ENCODE measurements around the gene TRPM8.

The TRPM8 gene

DNA sequence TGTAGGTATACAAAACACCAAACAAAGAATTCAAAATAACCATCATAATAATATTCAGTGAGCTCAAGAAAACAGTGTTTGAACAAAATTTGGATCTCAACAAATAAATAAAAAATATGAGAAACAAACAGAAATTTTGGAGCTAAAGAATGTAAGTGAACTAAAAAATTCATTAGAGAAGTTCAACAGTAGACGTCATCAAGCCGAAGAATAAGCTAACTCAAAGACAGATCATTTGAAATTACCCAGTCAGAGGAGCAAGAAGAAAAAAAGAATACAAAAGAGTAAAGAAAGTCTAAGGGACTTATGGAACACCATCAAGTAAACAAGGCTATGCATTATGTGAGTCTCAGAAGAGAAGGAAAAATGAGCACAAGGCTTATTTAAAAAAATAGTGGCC lies 116.7 kb downstream of the TRPM8 start:
- Histone ChIP-seq H3K9me3 (ENCODE audit: control insufficient read depth, low read length) (no peaks in the 10 kb centered on the region), H3K36me3 (ENCODE audit: control insufficient read depth, insufficient read depth, low read length) (no peaks in the 10 kb centered on the region), H3K9ac (ENCODE audit: low read length) (no peak overlapping the region), H3K27me3 (ENCODE audit: control insufficient read depth, insufficient read depth, low read length) (no peaks in the 10 kb centered on the region), H3K4me1 (ENCODE audit: control insufficient read depth, insufficient read depth, low read length) (no peaks in the 10 kb centered on the region), H3K4me3 (ENCODE audit: low read length) (no peak overlapping the region)

- Histone ChIP-seq H3K4me3 (ENCODE audit: low read length) (no peak overlapping the region), H3K27me3 (ENCODE audit: control insufficient read depth, insufficient read depth, low read length) (no peaks in the 10 kb centered on the region), H3K4me1 (ENCODE audit: control insufficient read depth, insufficient read depth, low read length) (no peaks in the 10 kb centered on the region), H3K36me3 (ENCODE audit: control insufficient read depth, insufficient read depth, low read length) (no peaks in the 10 kb centered on the region), H3K9me3 (ENCODE audit: control insufficient read depth, low read length) (no peaks in the 10 kb centered on the region), H3K9ac (ENCODE audit: low read length) (no peak overlapping the region)
Measured at GRCh38 chr2:234038076-234038802, 121.1 kb downstream of the TRPM8 start.

GRCh38 chr2:234044157-234044556 lies 127.0 kb downstream of the TRPM8 start:
- Histone ChIP-seq H3K9ac (ENCODE audit: low read length) (no peak overlapping the region), H3K27me3 (ENCODE audit: control insufficient read depth, insufficient read depth, low read length) (no peaks in the 10 kb centered on the region), H3K4me3 (ENCODE audit: low read length) (no peak overlapping the region), H3K9me3 (ENCODE audit: control insufficient read depth, low read length) (no peaks in the 10 kb centered on the region), H3K36me3 (ENCODE audit: control insufficient read depth, insufficient read depth, low read length) (no peaks in the 10 kb centered on the region), H3K4me1 (ENCODE audit: control insufficient read depth, insufficient read depth, low read length) (no peaks in the 10 kb centered on the region)

DNA sequence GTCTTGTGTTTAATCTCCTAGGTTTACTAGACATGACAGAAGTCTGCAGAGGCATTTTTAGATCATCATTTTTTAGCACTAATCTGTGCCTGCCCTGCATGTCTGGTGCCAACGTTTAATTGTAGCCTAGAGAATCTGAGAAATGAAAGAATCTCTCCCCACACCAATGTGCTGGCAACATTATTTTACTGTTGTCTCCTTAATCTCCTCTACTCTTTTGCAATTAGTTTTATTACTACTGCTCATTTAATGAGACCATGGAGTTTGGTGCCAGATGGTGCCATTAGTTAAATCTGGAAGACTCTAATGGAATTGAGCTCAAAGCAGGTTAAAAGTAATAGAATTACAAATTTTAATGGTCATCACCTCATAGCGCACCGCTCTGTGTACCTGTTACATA lies 129.3 kb downstream of the TRPM8 start:
- H3K4me3 ChIP-seq (ENCODE audit: low read length) = no peak overlapping the region
- no peak overlapping the region for H3K9ac ChIP-seq (ENCODE audit: low read length)
- H3K27me3 ChIP-seq (ENCODE audit: control insufficient read depth, insufficient read depth, low read length) = no peaks in the 10 kb centered on the region
- no peaks in the 10 kb centered on the region for H3K9me3 ChIP-seq (ENCODE audit: control insufficient read depth, low read length)
- no peaks in the 10 kb centered on the region for H3K4me1 ChIP-seq (ENCODE audit: control insufficient read depth, insufficient read depth, low read length)
- no peaks in the 10 kb centered on the region for H3K36me3 ChIP-seq (ENCODE audit: control insufficient read depth, insufficient read depth, low read length)

- Histone ChIP-seq H3K36me3 (ENCODE audit: control insufficient read depth, insufficient read depth, low read length) (no peaks in the 10 kb centered on the region), H3K4me1 (ENCODE audit: control insufficient read depth, insufficient read depth, low read length) (no peaks in the 10 kb centered on the region), H3K27me3 (ENCODE audit: control insufficient read depth, insufficient read depth, low read length) (no peaks in the 10 kb centered on the region), H3K9me3 (ENCODE audit: control insufficient read depth, low read length) (no peaks in the 10 kb centered on the region), H3K4me3 (ENCODE audit: low read length) (no peak overlapping the region), H3K9ac (ENCODE audit: low read length) (no peak overlapping the region)
Measured at GRCh38 chr2:234047361-234047760, 130.2 kb downstream of the TRPM8 start.

- Histone ChIP-seq H3K9ac (ENCODE audit: low read length) (no peak overlapping the region), H3K9me3 (ENCODE audit: control insufficient read depth, low read length) (no peaks in the 10 kb centered on the region), H3K4me3 (ENCODE audit: low read length) (no peak overlapping the region), H3K27me3 (ENCODE audit: control insufficient read depth, insufficient read depth, low read length) (no peaks in the 10 kb centered on the region), H3K36me3 (ENCODE audit: control insufficient read depth, insufficient read depth, low read length) (no peaks in the 10 kb centered on the region), H3K4me1 (ENCODE audit: control insufficient read depth, insufficient read depth, low read length) (no peaks in the 10 kb centered on the region)
Measured at GRCh38 chr2:234048049-234048448, 130.9 kb downstream of the TRPM8 start.

DNA sequence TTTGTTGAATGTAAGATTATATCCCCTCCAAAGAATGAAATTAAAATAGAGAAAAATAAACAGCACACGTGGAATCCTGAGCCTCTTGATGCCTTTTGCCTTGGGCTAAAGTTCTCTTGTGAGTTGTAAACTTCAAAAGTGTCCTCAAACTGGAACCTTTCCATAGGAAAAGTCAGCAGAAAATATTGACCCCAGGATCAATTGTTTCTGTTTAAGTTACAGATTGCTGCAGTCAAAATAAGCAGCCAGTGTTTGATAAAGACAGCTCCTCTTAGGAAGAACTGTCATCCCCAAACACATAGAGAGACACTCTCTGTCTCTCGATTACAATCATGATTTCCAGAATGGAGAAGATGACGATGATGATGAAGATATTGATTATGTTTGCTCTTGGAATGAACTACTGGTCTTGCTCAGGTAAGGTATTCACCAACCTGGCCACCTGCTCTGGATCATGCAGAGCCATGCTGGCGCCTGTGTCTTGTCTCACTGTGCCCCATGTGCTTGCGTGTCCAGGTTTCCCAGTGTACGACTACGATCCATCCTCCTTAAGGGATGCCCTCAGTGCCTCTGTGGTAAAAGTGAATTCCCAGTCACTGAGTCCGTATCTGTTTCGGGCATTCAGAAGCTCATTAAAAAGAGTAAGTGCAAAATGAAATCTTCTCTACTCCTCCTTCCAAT lies 133.4 kb downstream of the TRPM8 start, which contains the start of gene SPP2:
Gene SPP2, plus strand, starts transcription at position 248 of the 681 bp plus-strand sequence. Its CDS starts 85 bp downstream, at position 333.
- H3K4me3 ChIP-seq (ENCODE audit: low read length) = no peak within 1 kb of the TSS

DNA sequence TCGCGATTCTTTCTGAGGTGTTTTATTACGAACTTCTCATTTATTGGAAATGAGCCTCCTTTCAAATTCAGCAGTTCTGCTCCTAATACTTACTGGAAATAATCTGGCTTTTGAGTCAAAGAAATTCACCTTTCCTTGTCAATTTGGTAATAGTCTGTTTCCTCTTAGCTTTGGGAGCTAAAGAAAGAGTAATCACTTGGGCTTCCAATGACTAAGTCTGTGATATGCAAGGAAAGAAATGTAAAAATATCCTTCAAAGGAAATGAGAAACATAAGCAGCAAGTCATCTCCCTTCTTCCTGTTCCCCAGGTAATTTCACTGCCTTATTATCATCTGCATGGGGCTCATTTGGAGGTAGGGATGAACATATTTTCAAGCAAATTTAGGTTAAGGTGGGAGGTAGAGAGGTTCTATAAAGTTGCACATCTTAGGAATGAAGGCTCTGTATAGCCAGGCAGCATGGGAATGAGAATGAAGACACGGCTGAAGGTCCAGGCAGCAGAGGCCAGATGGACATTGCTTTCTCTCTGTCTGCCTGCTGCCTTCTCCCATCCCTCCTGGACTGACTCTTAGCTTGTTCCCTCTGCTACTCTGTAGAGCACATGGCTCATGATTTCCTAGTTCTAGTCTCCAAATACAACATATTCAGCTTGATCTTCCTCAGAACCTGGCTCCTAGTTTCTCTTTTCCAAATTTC lies 134.3 kb downstream of the TRPM8 start:
- Histone ChIP-seq H3K4me3 (ENCODE audit: low read length) (no peak overlapping the region), H3K27me3 (ENCODE audit: control insufficient read depth, insufficient read depth, low read length) (no peaks in the 10 kb centered on the region), H3K9ac (ENCODE audit: low read length) (no peak overlapping the region), H3K9me3 (ENCODE audit: control insufficient read depth, low read length) (no peaks in the 10 kb centered on the region), H3K36me3 (ENCODE audit: control insufficient read depth, insufficient read depth, low read length) (no peaks in the 10 kb centered on the region), H3K4me1 (ENCODE audit: control insufficient read depth, insufficient read depth, low read length) (no peaks in the 10 kb centered on the region)

More for the DNA sequence above, 133.4 kb downstream of the TRPM8 start, which contains the start of gene SPP2:
- H3K36me3 ChIP-seq (ENCODE audit: control insufficient read depth, insufficient read depth, low read length) = no peaks in the 10 kb centered on the region
- H3K27me3 ChIP-seq (ENCODE audit: control insufficient read depth, insufficient read depth, low read length) = no peaks in the 10 kb centered on the region
- H3K9me3 ChIP-seq (ENCODE audit: control insufficient read depth, low read length) = no peaks in the 10 kb centered on the region
- H3K9ac ChIP-seq (ENCODE audit: low read length) = no peak within 1 kb of the TSS
- H3K4me1 ChIP-seq (ENCODE audit: control insufficient read depth, insufficient read depth, low read length) = no peaks in the 10 kb centered on the region

DNA sequence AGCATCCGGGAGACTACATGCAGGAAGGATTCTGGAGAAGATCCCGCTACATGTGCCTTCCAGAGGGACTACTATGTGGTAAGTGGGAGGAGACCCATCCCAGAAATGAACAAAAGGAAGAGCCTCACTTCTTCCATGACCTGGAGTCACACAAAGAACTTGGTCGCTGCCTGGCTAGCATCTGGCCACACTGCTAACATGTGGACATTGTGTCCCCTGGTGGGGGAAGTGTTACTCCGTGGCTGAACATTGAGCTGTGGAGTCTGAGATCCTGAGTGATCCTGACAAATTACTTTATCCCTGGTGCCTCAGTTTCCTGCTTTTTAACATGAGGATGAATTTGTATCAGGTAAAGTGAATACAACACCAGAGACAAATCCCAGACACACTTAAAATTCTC lies 141.7 kb downstream of the TRPM8 start:
- H3K9me3 ChIP-seq (ENCODE audit: control insufficient read depth, low read length) = no peaks in the 10 kb centered on the region
- H3K4me1 ChIP-seq (ENCODE audit: control insufficient read depth, insufficient read depth, low read length) = no peaks in the 10 kb centered on the region
- no peak overlapping the region for H3K4me3 ChIP-seq (ENCODE audit: low read length)
- H3K9ac ChIP-seq (ENCODE audit: low read length) = no peak overlapping the region
- H3K27me3 ChIP-seq (ENCODE audit: control insufficient read depth, insufficient read depth, low read length) = no peaks in the 10 kb centered on the region
- H3K36me3 ChIP-seq (ENCODE audit: control insufficient read depth, insufficient read depth, low read length) = no peaks in the 10 kb centered on the region

DNA sequence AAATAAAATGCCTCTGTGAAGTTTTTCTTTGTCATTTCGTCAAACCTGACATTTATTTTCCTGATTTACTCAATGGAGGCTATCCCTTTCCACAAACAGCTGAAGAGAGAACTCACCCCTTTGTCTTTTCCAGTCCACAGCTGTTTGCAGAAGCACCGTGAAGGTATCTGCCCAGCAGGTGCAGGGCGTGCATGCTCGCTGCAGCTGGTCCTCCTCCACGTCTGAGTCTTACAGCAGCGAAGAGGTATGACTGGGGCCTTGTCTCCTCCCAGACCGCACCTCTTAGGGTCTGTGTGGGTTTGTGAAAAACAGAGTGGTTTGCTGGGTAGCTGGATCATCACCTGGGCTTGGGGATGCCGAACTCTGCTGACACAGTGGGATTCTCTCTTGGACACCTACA lies 143.1 kb downstream of the TRPM8 start:
- no peaks in the 10 kb centered on the region for H3K27me3 ChIP-seq (ENCODE audit: control insufficient read depth, insufficient read depth, low read length)
- H3K36me3 ChIP-seq (ENCODE audit: control insufficient read depth, insufficient read depth, low read length) = no peaks in the 10 kb centered on the region
- no peaks in the 10 kb centered on the region for H3K9me3 ChIP-seq (ENCODE audit: control insufficient read depth, low read length)
- no peaks in the 10 kb centered on the region for H3K4me1 ChIP-seq (ENCODE audit: control insufficient read depth, insufficient read depth, low read length)
- no peak overlapping the region for H3K4me3 ChIP-seq (ENCODE audit: low read length)
- no peak overlapping the region for H3K9ac ChIP-seq (ENCODE audit: low read length)

DNA sequence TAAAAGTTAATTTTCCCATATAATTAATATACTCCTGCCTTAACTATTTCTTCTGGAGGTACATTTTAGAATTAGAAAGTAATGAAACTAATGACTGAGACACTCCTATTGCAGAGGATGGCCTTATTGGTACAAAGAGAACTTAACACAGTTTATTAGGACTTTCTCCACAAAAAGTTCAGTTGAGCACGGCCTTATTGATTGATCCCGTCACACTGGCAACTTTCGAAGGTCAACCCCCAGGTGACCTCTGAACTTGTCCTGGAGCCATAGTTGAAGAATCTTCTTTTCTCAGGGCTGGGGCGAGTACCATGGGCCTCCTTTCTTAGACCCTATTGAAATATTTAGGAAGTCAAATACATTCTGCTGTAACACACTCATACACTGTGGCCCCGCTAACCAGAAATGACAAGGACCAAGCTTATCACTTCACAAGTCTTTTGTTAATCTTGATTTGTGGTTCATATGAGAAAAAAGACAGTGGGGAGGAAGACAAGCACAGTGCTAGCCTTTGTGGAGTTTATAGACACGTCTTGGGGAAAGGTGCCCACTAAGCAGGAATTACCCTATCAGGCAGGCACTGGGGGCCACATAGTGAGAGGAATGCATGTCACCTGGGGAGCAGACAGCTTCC lies 144.6 kb downstream of the TRPM8 start:
- Histone ChIP-seq H3K4me1 (ENCODE audit: control insufficient read depth, insufficient read depth, low read length) (no peaks in the 10 kb centered on the region), H3K36me3 (ENCODE audit: control insufficient read depth, insufficient read depth, low read length) (no peaks in the 10 kb centered on the region), H3K27me3 (ENCODE audit: control insufficient read depth, insufficient read depth, low read length) (no peaks in the 10 kb centered on the region), H3K4me3 (ENCODE audit: low read length) (no peak overlapping the region), H3K9ac (ENCODE audit: low read length) (no peak overlapping the region), H3K9me3 (ENCODE audit: control insufficient read depth, low read length) (no peaks in the 10 kb centered on the region)

DNA sequence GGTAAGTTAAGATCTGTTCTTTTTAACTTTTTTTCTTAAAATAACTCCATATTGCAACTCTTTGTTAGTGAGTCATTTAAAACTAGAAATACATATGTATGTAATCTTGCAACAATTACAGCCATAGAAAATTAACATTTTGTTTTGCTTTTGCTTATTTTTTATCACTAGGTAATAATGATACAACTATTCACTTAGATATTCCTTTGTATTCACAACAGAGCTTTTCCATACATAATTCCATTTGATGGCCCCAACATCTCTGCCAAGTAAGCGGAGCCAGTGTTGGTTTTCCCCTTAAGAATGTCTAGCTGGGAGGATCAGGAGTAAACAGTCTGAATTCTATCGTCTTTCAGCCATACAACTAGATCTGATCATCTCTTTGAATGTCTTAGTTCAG lies 149.4 kb downstream of the TRPM8 start:
- no peaks in the 10 kb centered on the region for H3K4me1 ChIP-seq (ENCODE audit: control insufficient read depth, insufficient read depth, low read length)
- H3K27me3 ChIP-seq (ENCODE audit: control insufficient read depth, insufficient read depth, low read length) = peaks cover 3% of the 10 kb centered on the region
- no peak overlapping the region for H3K4me3 ChIP-seq (ENCODE audit: low read length)
- H3K9ac ChIP-seq (ENCODE audit: low read length) = no peak overlapping the region
- no peaks in the 10 kb centered on the region for H3K36me3 ChIP-seq (ENCODE audit: control insufficient read depth, insufficient read depth, low read length)
- no peaks in the 10 kb centered on the region for H3K9me3 ChIP-seq (ENCODE audit: control insufficient read depth, low read length)
